GM12873 (cell line): ENCODE measurements around the gene CLCN2.

Experiments
- TF ChIP-seq, protein P1 (sequence below): IDR thresholded peaks from 2 replicates; pipeline ENCODE4 v1.5.1; 2012; ENCODE audit warnings: low read depth, mild to moderate bottlenecking, moderate library complexity, low read length, control low read depth; ENCODE audit not compliant: insufficient read depth; ENCODE audit errors: missing control alignments

The CLCN2 gene

DNA sequence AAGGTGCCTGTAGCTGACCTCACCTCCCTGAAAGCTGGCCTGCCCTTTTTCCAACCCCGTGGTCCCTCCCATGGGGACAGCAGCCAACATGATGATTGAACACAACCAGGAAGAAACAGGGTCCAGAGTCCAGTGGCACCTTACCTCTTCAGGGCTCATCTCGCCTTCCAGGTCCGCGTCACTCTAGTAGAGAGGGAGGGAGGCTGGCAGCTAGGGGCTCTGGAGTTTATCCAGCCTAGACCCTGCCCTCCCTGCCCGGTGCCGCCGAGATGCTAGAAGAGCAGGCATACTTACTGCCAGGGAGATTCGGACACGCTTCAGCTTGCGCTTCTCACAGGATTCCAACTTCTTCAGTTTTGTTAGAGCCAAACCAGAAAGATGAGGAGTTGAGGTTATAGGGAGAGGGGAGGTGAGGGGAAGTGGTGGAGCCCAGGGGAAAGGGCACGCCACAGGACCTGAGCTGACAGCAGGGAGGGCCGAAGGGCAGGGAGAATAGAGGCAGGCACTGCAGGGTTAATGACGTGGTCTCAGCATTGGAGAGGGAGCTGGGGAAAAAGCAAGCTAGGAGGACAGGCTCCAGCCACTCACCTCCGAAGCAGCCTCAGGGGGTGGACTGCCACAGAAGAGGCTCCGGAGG lies 9.1 kb downstream of the CLCN2 start:
- TF ChIP-seq, protein P1, sequence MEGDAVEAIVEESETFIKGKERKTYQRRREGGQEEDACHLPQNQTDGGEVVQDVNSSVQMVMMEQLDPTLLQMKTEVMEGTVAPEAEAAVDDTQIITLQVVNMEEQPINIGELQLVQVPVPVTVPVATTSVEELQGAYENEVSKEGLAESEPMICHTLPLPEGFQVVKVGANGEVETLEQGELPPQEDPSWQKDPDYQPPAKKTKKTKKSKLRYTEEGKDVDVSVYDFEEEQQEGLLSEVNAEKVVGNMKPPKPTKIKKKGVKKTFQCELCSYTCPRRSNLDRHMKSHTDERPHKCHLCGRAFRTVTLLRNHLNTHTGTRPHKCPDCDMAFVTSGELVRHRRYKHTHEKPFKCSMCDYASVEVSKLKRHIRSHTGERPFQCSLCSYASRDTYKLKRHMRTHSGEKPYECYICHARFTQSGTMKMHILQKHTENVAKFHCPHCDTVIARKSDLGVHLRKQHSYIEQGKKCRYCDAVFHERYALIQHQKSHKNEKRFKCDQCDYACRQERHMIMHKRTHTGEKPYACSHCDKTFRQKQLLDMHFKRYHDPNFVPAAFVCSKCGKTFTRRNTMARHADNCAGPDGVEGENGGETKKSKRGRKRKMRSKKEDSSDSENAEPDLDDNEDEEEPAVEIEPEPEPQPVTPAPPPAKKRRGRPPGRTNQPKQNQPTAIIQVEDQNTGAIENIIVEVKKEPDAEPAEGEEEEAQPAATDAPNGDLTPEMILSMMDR: no peak

- TF ChIP-seq, protein P1: no peak
Measured at GRCh38 chr3:184351511-184352148, 9.8 kb downstream of the CLCN2 start.

DNA sequence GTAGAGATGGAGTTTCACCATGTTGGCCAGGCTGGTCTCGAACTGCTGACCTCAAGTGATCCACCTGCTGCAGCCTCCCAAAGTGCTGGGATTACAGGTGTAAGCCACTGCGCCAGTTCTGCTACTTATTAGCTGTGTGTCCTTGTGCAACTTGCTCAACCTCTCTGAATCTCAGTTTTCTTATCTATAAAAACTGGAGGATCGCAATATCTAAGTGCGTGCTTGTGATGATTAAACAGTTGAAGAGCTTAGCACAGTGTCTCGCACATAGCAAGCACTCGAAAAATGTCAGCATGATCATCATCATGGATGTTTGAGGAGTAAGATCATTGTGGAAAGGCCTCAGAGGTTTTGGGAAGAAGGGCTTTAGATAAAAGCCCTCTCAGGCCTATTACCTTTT lies 10.8 kb downstream of the CLCN2 start:
- TF ChIP-seq, protein P1: no peak

GRCh38 chr3:184349563-184350470 lies 11.6 kb downstream of the CLCN2 start:
- TF ChIP-seq, protein P1: no peak

DNA sequence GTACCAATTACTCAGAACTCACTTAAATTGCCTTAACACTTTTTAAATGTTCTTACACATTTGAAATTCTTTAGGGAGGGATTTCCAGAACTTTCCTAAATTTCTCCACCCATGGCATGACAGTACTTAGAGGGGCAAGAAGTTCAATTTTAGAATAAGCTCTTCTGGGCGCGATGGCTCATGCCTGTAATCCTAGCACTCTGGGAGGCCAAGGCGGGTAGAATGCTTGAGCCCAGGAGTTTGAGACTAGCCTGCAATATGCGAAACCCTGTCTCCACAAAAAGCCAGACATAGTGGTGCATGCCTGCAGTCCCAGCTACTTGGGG lies 13.4 kb downstream of the CLCN2 start:
- TF ChIP-seq, protein P1: no peak

DNA sequence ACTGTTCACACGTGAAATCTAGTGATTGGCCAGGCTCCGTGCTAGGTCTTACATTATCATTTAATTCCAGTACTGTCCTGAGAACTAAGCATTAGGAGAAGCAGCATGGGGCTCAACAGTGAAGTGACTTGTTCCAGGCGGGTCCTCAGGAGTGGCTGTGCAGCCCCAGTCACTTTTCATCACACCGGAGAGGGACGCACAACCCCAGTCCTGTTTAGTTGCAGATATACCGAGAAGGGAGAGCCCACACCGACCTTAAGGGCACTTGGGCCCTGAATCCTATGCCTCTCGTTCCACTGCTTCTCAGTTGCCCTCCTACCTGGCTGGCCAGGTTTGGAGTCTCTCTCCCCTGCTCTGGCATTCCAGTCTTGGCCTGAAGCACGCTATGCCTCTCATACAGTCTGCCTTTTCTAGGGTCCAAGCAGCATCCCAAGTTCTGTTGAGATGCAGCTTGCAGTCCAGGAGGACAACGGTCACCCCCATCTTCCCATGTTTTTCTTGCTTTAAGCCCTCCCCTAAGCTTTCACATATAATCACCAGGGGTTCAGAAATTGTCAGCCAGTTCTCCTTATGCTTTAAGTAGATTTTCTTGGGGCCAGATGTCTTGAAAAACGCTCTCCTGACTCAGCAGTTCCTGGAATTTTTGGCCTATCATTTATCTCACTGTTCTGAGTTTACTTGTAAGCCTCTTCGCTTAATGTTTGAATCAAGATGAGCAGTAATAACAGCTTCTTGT lies 13.9 kb downstream of the CLCN2 start:
- TF ChIP-seq, protein P1: no peak
